Measurements from ENCODE around the gene TMEM221.

TMEM221 gene

DNA sequence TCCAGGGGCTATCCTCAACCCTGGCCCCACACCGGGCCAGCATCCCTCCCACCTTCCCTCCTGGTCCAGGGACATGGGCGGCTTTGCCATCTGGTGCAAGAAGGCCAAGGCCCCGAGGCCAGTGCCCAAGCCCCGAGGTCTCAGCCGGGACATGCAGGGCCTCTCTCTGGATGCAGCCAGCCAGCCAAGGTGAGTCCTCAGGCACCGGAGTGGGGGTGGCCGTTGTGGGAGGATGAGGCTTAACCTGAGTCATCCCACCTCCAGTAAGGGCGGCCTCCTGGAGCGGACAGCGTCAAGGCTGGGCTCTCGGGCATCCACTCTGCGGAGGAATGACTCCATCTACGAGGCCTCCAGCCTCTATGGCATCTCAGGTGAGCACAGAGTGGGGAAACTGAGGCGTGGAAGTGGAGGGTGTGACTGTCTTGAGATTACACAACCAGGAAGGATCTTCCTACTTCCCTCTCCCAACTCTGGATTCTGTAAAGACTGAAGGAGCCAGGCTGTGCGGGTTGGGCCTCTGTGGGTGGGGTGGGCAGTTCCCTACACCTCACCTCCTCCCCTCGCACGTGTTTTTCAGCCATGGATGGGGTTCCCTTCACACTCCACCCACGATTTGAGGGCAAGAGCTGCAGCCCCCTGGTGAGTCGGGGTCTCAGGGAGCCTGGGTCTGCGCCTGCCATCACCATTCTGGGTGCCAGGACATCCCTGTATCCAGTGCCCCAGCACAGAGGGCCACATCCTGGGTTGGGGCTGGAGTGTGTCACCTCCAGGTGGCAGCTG lies 24.8 kb downstream of the TMEM221 start:
- H3K4me3 ChIP-seq (ENCODE audit: low read depth, low read length, poor library complexity, severe bottlenecking): no peak overlapping the region
- H3K36me3 ChIP-seq (ENCODE audit: insufficient read depth, low read length): no peaks in the 10 kb centered on the region
- H3F3A ChIP-seq (ENCODE audit: insufficient read depth, low read length): no peaks in the 10 kb centered on the region
- H3K4me1 ChIP-seq (ENCODE audit: insufficient read depth, low read length, severe bottlenecking): peaks cover 33% of the 10 kb centered on the region
- H2AFZ ChIP-seq (ENCODE audit: low read length): no peak overlapping the region
- TF ChIP-seq, protein P1, sequence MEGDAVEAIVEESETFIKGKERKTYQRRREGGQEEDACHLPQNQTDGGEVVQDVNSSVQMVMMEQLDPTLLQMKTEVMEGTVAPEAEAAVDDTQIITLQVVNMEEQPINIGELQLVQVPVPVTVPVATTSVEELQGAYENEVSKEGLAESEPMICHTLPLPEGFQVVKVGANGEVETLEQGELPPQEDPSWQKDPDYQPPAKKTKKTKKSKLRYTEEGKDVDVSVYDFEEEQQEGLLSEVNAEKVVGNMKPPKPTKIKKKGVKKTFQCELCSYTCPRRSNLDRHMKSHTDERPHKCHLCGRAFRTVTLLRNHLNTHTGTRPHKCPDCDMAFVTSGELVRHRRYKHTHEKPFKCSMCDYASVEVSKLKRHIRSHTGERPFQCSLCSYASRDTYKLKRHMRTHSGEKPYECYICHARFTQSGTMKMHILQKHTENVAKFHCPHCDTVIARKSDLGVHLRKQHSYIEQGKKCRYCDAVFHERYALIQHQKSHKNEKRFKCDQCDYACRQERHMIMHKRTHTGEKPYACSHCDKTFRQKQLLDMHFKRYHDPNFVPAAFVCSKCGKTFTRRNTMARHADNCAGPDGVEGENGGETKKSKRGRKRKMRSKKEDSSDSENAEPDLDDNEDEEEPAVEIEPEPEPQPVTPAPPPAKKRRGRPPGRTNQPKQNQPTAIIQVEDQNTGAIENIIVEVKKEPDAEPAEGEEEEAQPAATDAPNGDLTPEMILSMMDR (IDR thresholded peaks at IDR 0.05; ENCODE audit: low read length): no peak
- TF ChIP-seq EZH2 (IDR thresholded peaks at IDR 0.05; ENCODE audit: borderline replicate concordance, low read length): no peak
- no peaks in the 10 kb centered on the region for H3K9me3 ChIP-seq (ENCODE audit: low read length)
- H3K27me3 ChIP-seq (ENCODE audit: insufficient read depth, low read length): no peaks in the 10 kb centered on the region
- H3K9me2 ChIP-seq (ENCODE audit: low read depth, low read length): no peaks in the 10 kb centered on the region
- H3K4me2 ChIP-seq (ENCODE audit: low read length): no peak overlapping the region
- no peaks in the 10 kb centered on the region for H3K79me2 ChIP-seq (ENCODE audit: insufficient read depth, low read length)
- H4K20me1 ChIP-seq (ENCODE audit: insufficient read depth, low read length): no peaks in the 10 kb centered on the region
- H3K27ac ChIP-seq (ENCODE audit: low read depth, low read length, poor library complexity, severe bottlenecking): no peak overlapping the region
- no peak overlapping the region for H3K9ac ChIP-seq (ENCODE audit: low read length)

DNA sequence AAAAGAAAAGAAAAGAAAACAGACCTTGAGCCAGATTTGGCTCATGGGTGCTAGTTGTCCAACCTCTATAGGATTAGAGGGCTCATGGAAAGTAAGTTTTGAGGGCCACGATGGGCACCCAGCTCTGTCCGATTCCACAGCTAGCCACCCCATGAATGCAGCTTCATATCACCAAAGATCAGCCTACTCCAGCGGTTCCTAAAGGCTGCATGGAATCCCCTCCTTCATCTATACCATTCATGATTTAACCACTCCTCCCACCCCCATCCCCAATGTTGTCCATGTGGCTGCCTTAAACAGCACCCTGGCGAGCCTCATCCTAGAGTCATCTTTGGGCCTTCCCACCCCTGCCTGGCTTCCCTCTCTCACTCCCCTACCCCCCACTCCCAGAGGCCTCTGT lies 26.5 kb downstream of the TMEM221 start:
- H2AFZ ChIP-seq (ENCODE audit: low read length): no peak overlapping the region
- H3K4me1 ChIP-seq (ENCODE audit: insufficient read depth, low read length, severe bottlenecking): peaks cover 34% of the 10 kb centered on the region
- H3K9ac ChIP-seq (ENCODE audit: low read length): no peak overlapping the region
- H3K27ac ChIP-seq (ENCODE audit: low read depth, low read length, poor library complexity, severe bottlenecking): no peak overlapping the region
- no peaks in the 10 kb centered on the region for H3K27me3 ChIP-seq (ENCODE audit: insufficient read depth, low read length)
- H4K20me1 ChIP-seq (ENCODE audit: insufficient read depth, low read length): no peaks in the 10 kb centered on the region
- no peaks in the 10 kb centered on the region for H3K9me3 ChIP-seq (ENCODE audit: low read length)
- H3K9me2 ChIP-seq (ENCODE audit: low read depth, low read length): no peaks in the 10 kb centered on the region
- H3K4me3 ChIP-seq (ENCODE audit: low read depth, low read length, poor library complexity, severe bottlenecking): no peak overlapping the region
- H3K4me2 ChIP-seq (ENCODE audit: low read length): no peak overlapping the region
- no peaks in the 10 kb centered on the region for H3K79me2 ChIP-seq (ENCODE audit: insufficient read depth, low read length)
- no peaks in the 10 kb centered on the region for H3F3A ChIP-seq (ENCODE audit: insufficient read depth, low read length)
- TF ChIP-seq, protein P1 (IDR thresholded peaks at IDR 0.05; ENCODE audit: low read length): no peak
- no peak for TF ChIP-seq EZH2 (IDR thresholded peaks at IDR 0.05; ENCODE audit: borderline replicate concordance, low read length)
- H3K36me3 ChIP-seq (ENCODE audit: insufficient read depth, low read length): no peaks in the 10 kb centered on the region

DNA sequence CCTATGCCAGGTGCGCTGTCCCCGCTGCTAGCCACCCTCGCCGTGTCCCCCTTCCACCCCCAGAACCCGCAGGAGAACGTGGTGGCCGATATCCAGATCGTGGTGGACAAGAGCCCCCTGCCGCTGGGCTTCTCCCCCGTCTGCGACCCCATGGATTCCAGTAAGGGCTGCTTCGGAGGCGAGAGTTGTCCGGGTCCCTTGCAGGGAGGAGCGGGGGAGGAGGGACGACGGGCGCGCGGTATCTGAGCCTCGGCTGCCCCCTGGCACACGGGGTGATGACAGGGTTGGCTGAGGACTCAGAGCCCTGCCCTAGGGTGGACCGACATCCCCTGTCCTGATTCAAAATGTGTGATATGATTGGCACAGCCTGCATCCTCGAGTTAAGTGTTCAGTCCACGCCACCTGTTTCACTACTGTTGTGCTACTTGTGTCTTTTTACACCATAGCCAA lies 28.0 kb downstream of the TMEM221 start:
- Histone ChIP-seq H3K4me2 (ENCODE audit: low read length) (peak overlapping the region; percentile 93), H3K9me3 (ENCODE audit: low read length) (no peaks in the 10 kb centered on the region), H3K79me2 (ENCODE audit: insufficient read depth, low read length) (no peaks in the 10 kb centered on the region), H3K9ac (ENCODE audit: low read length) (peak overlapping the region; percentile 76), H3K36me3 (ENCODE audit: insufficient read depth, low read length) (0 out of 2 replicates have a peak, but pooled peaks cover 3% of the 10 kb centered on the region), H3K27ac (ENCODE audit: low read depth, low read length, poor library complexity, severe bottlenecking) (peak overlapping the region; percentile 44), H3K9me2 (ENCODE audit: low read depth, low read length) (no peaks in the 10 kb centered on the region), H2AFZ (ENCODE audit: low read length) (peak overlapping the region; percentile 37), H4K20me1 (ENCODE audit: insufficient read depth, low read length) (no peaks in the 10 kb centered on the region), H3K4me1 (ENCODE audit: insufficient read depth, low read length, severe bottlenecking) (peaks cover 30% of the 10 kb centered on the region), H3F3A (ENCODE audit: insufficient read depth, low read length) (no peaks in the 10 kb centered on the region), H3K27me3 (ENCODE audit: insufficient read depth, low read length) (no peaks in the 10 kb centered on the region), H3K4me3 (ENCODE audit: low read depth, low read length, poor library complexity, severe bottlenecking) (peak overlapping the region; percentile 86)
- TF ChIP-seq, protein P1 (IDR thresholded peaks at IDR 0.05; ENCODE audit: low read length): peak; percentile 13; the same call in 1 of the 2 replicates
- no peak for TF ChIP-seq EZH2 (IDR thresholded peaks at IDR 0.05; ENCODE audit: borderline replicate concordance, low read length)

All from OCI-LY1 (cell line).